Trophoblast cell (in vitro differentiated cells and primary cell): Measurements from ENCODE around the gene SKAP1.
"Not testable (repeated sequence)": the region's sequence is repeated elsewhere in the genome, so short reads cannot be mapped to it uniquely, and the experiment has no call there.

Experiments used
- DNase-seq, 2 donors: peaks; one replicate each; pipeline ENCODE4 v3.0.0-alpha.2; 2016
- H2AFZ ChIP-seq: 2 replicates; pipeline ENCODE4 v1.6.1; 2013; ENCODE audit warnings: low read length, moderate library complexity, mild to moderate bottlenecking; ENCODE audit not compliant: insufficient read depth, poor library complexity
- H2AK5ac ChIP-seq: 2 replicates; pipeline ENCODE4 v1.6.1; 2013; ENCODE audit warnings: mild to moderate bottlenecking, low read length
- H2BK120ac ChIP-seq: 2 replicates; pipeline ENCODE4 v1.6.1; 2013; ENCODE audit warnings: low read length, mild to moderate bottlenecking, moderate library complexity; ENCODE audit not compliant: insufficient read depth, poor library complexity
- H2BK12ac ChIP-seq: 2 replicates; pipeline ENCODE4 v1.6.1; 2013; ENCODE audit warnings: mild to moderate bottlenecking, low read length, moderate library complexity
- H2BK5ac ChIP-seq: 2 replicates; pipeline ENCODE4 v1.6.1; 2013; ENCODE audit warnings: low read length, low read depth, moderate library complexity, mild to moderate bottlenecking; ENCODE audit not compliant: poor library complexity
- H3K14ac ChIP-seq: 2 replicates; pipeline ENCODE4 v1.6.1; 2013; ENCODE audit warnings: mild to moderate bottlenecking, low read length
- H3K18ac ChIP-seq: 2 replicates; pipeline ENCODE4 v1.6.1; 2013; ENCODE audit warnings: mild to moderate bottlenecking, low read length
- H3K23ac ChIP-seq: 2 replicates; pipeline ENCODE4 v1.6.1; 2013; ENCODE audit warnings: low read length
- H3K27ac ChIP-seq: 2 replicates; pipeline ENCODE4 v1.5.1; 2013; ENCODE audit warnings: low read depth, mild to moderate bottlenecking, inconsistent platforms, low read length, moderate library complexity
- H3K27me3 ChIP-seq: 2 replicates; pipeline ENCODE4 v1.6.1; 2013; ENCODE audit warnings: inconsistent platforms, mild to moderate bottlenecking, low read length, moderate library complexity; ENCODE audit not compliant: insufficient read depth
- H3K36me3 ChIP-seq, 2 experiments: 1 replicate in 1 of 2; 2 replicates in 1 of 2; pipeline ENCODE4 v1.6.1; 2013; ENCODE audit warnings: low read length in 2 of 2, mild to moderate bottlenecking in 2 of 2, moderate library complexity in 1 of 2; ENCODE audit not compliant: insufficient read depth in 2 of 2, control insufficient read depth in 1 of 2
- H3K4ac ChIP-seq: 2 replicates; pipeline ENCODE4 v1.6.1; 2013; ENCODE audit warnings: low read depth, mild to moderate bottlenecking, low read length, moderate library complexity
- H3K4me1 ChIP-seq, 2 experiments: 1 replicate in 1 of 2; 2 replicates in 1 of 2; pipeline ENCODE4 v1.6.1; 2013; ENCODE audit warnings: low read length in 2 of 2, mild to moderate bottlenecking in 2 of 2, moderate library complexity in 1 of 2; ENCODE audit not compliant: insufficient read depth in 2 of 2, control insufficient read depth in 1 of 2
- H3K4me2 ChIP-seq: 2 replicates; pipeline ENCODE4 v1.6.1; 2013; ENCODE audit warnings: inconsistent platforms, mild to moderate bottlenecking, low read length, moderate library complexity
- H3K4me3 ChIP-seq: 2 replicates; pipeline ENCODE4 v1.5.1; 2013; ENCODE audit warnings: mild to moderate bottlenecking, low read depth, low read length, inconsistent platforms
- H3K79me1 ChIP-seq: one replicate; pipeline ENCODE4 v1.6.1; 2013; ENCODE audit warnings: low read length
- H3K79me2 ChIP-seq: 2 replicates; pipeline ENCODE4 v1.6.1; 2013; ENCODE audit warnings: low read length, mild to moderate bottlenecking; ENCODE audit not compliant: control insufficient read depth, insufficient read depth, poor library complexity
- H3K9ac ChIP-seq: 2 replicates; pipeline ENCODE4 v1.6.1; 2013; ENCODE audit warnings: mild to moderate bottlenecking, low read length
- H3K9me3 ChIP-seq: 2 replicates; pipeline ENCODE4 v1.6.1; 2013; ENCODE audit warnings: low read depth, mild to moderate bottlenecking, control low read depth, inconsistent platforms, low read length; ENCODE audit not compliant: insufficient read depth
- H4K12ac ChIP-seq: 2 replicates; pipeline ENCODE4 v1.6.1; 2013; ENCODE audit warnings: low read depth, mild to moderate bottlenecking, low read length, moderate library complexity
- H4K8ac ChIP-seq: 2 replicates; pipeline ENCODE4 v1.6.1; 2013; ENCODE audit warnings: low read depth, mild to moderate bottlenecking, low read length, moderate library complexity
- H4K91ac ChIP-seq: one replicate; pipeline ENCODE4 v1.6.1; 2013; ENCODE audit warnings: low read depth, mild to moderate bottlenecking, low read length, moderate library complexity
- WGBS: extraction: QIAGEN DNeasy Blood & Tissue Kit; methylation state at CpG from one replicate; pipeline ENCODE4 v1.1.7; 2013; ENCODE audit warnings: missing lambda C conversion rate; ENCODE audit not compliant: insufficient read length, insufficient coverage; ENCODE audit errors: extremely low coverage; 5-methylcytosine and 5-hydroxymethylcytosine counted together

Gene SKAP1

GRCh38 chr17:48368967-48369366 is 61.0 kb downstream of the SKAP1 start:
- not testable (repeated sequence) for H2AFZ ChIP-seq, H3K4me3 ChIP-seq, H3K79me1 ChIP-seq, H3K14ac ChIP-seq, H2BK120ac ChIP-seq, H3K4me1 ChIP-seq, H4K8ac ChIP-seq, H2AK5ac ChIP-seq, H3K9ac ChIP-seq, H3K79me2 ChIP-seq, H3K23ac ChIP-seq, H3K18ac ChIP-seq, H4K91ac ChIP-seq, DNase-seq, H2BK12ac ChIP-seq, H2BK5ac ChIP-seq, H3K4ac ChIP-seq, H4K12ac ChIP-seq, H3K27ac ChIP-seq, H3K9me3 ChIP-seq, H3K4me2 ChIP-seq, H3K27me3 ChIP-seq, H3K36me3 ChIP-seq
- WGBS = no CpG with 5 or more reads among the region's 6 CpGs

GRCh38 chr17:48368352-48368908 is 61.6 kb downstream of the SKAP1 start:
- H3K79me1 ChIP-seq = no peaks in the 10 kb centered on the region
- H3K23ac ChIP-seq = no peak overlapping the region
- no peaks in the 10 kb centered on the region for H3K4me1 ChIP-seq
- no peak overlapping the region for H4K8ac ChIP-seq
- H2AK5ac ChIP-seq = no peak overlapping the region
- H2BK5ac ChIP-seq = no peak overlapping the region
- no peak overlapping the region for H4K12ac ChIP-seq
- H4K91ac ChIP-seq = no peak overlapping the region
- no peaks in the 10 kb centered on the region for H3K79me2 ChIP-seq
- H2BK12ac ChIP-seq = no peak overlapping the region
- H2BK120ac ChIP-seq = no peak overlapping the region
- H2AFZ ChIP-seq = no peak overlapping the region
- H3K9me3 ChIP-seq = no peaks in the 10 kb centered on the region
- no peak overlapping the region for H3K27ac ChIP-seq
- no peaks in the 10 kb centered on the region for H3K27me3 ChIP-seq
- no CpG with 5 or more reads among the region's 3 CpGs for WGBS
- H3K4me2 ChIP-seq = no peak overlapping the region
- H3K9ac ChIP-seq = no peak overlapping the region
- no peaks in the 10 kb centered on the region for H3K36me3 ChIP-seq
- DNase-seq = no peak
- H3K18ac ChIP-seq = no peak overlapping the region
- H3K14ac ChIP-seq = no peak overlapping the region
- H3K4ac ChIP-seq = no peak overlapping the region
- H3K4me3 ChIP-seq = no peak overlapping the region

GRCh38 chr17:48363161-48363560 is 66.9 kb downstream of the SKAP1 start:
- Histone ChIP-seq H3K4me2 (no peak overlapping the region), H3K18ac (no peak overlapping the region), H4K8ac (no peak overlapping the region), H3K27me3 (no peaks in the 10 kb centered on the region), H3K9ac (no peak overlapping the region), H3K79me1 (no peaks in the 10 kb centered on the region), H3K27ac (no peak overlapping the region), H3K4me3 (no peak overlapping the region), H4K91ac (no peak overlapping the region), H3K23ac (no peak overlapping the region), H3K14ac (no peak overlapping the region), H4K12ac (no peak overlapping the region), H2BK12ac (no peak overlapping the region), H2BK5ac (no peak overlapping the region), H3K79me2 (no peaks in the 10 kb centered on the region), H3K4me1 (no peaks in the 10 kb centered on the region), H2AFZ (no peak overlapping the region), H3K9me3 (no peaks in the 10 kb centered on the region), H3K4ac (no peak overlapping the region), H2AK5ac (no peak overlapping the region), H2BK120ac (no peak overlapping the region), H3K36me3 (no peaks in the 10 kb centered on the region)
- no CpG with 5 or more reads among the region's 1 CpG for WGBS
- DNase-seq = no peak

GRCh38 chr17:48360861-48361633 is 69.0 kb downstream of the SKAP1 start:
- not testable (repeated sequence) for H3K14ac ChIP-seq, H3K4me1 ChIP-seq, H3K79me1 ChIP-seq, H3K4me3 ChIP-seq, H2BK120ac ChIP-seq, H2BK5ac ChIP-seq, H3K36me3 ChIP-seq, H2AFZ ChIP-seq, H3K18ac ChIP-seq, H3K9ac ChIP-seq, H4K12ac ChIP-seq, H3K9me3 ChIP-seq, H4K8ac ChIP-seq, H4K91ac ChIP-seq, H3K27me3 ChIP-seq, H3K79me2 ChIP-seq, H3K4ac ChIP-seq, H3K4me2 ChIP-seq, H2BK12ac ChIP-seq, DNase-seq, H3K27ac ChIP-seq, H3K23ac ChIP-seq, H2AK5ac ChIP-seq
- no CpG with 5 or more reads among the region's 11 CpGs for WGBS
